Measurements from ENCODE around the gene TSSK3. TPM values are rescaled to one million over a fixed set of nuclear protein-coding genes. Genes with fewer than 3 reads are reported as not detected.

Gene TSSK3
- total RNA-seq, 1 donor from 2014 or later = 0.41 TPM

GRCh38 chr1:32358435-32358834 lies 3.9 kb upstream of the TSSK3 start:
- FAIRE-seq (no peak), DNase-seq (ENCODE audit: low spot score in 2 of 2) (no peak)

GRCh38 chr1:32361308-32361673 lies 1.0 kb upstream of the TSSK3 start:
- DNase-seq (ENCODE audit: low spot score in 2 of 2) = peak in 1 of 2 donors; percentile 56
- FAIRE-seq = no peak

GRCh38 chr1:32361674-32362473 lies 465 bp upstream of the TSSK3 start:
- DNase-seq (ENCODE audit: low spot score in 2 of 2) (peak; percentile 79 to 80), FAIRE-seq (no peak)

GRCh38 chr1:32363713-32364112 lies 1.4 kb downstream of the TSSK3 start:
- DNase-seq (ENCODE audit: low spot score in 2 of 2) = no peak
- no peak for FAIRE-seq

- DNase-seq (ENCODE audit: low spot score in 2 of 2) (no peak), FAIRE-seq (no peak)
Observed at GRCh38 chr1:32364836-32365235, 2.5 kb downstream of the TSSK3 start.

- FAIRE-seq (no peak), DNase-seq (ENCODE audit: low spot score in 2 of 2) (no peak)
Observed at GRCh38 chr1:32365445-32365844, 3.1 kb downstream of the TSSK3 start.

GRCh38 chr1:32367912-32368635 lies 5.7 kb downstream of the TSSK3 start:
- DNase-seq (ENCODE audit: low spot score in 2 of 2) (no peak), FAIRE-seq (no peak)

GRCh38 chr1:32372149-32372756 lies 9.9 kb downstream of the TSSK3 start:
- DNase-seq (ENCODE audit: low spot score in 2 of 2) = no peak
- FAIRE-seq = no peak

GRCh38 chr1:32373996-32374592 lies 11.8 kb downstream of the TSSK3 start:
- FAIRE-seq (no peak), DNase-seq (ENCODE audit: low spot score in 2 of 2) (no peak)

- no peak for FAIRE-seq
- DNase-seq (ENCODE audit: low spot score in 2 of 2) = no peak
Observed at GRCh38 chr1:32376199-32376598, 13.9 kb downstream of the TSSK3 start.

- FAIRE-seq = no peak
- DNase-seq (ENCODE audit: low spot score in 2 of 2) = no peak
Observed at GRCh38 chr1:32377541-32378220, 15.3 kb downstream of the TSSK3 start.

GRCh38 chr1:32380057-32380456 lies 17.7 kb downstream of the TSSK3 start:
- FAIRE-seq (no peak), DNase-seq (ENCODE audit: low spot score in 2 of 2) (no peak)

- no peak for FAIRE-seq
- no peak for DNase-seq (ENCODE audit: low spot score in 2 of 2)
Observed at GRCh38 chr1:32386676-32387392, 24.5 kb downstream of the TSSK3 start.

- FAIRE-seq (no peak), DNase-seq (ENCODE audit: low spot score in 2 of 2) (no peak)
Observed at GRCh38 chr1:32388641-32389040, 26.3 kb downstream of the TSSK3 start.

GRCh38 chr1:32390904-32391870 lies 28.8 kb downstream of the TSSK3 start:
- no peak for FAIRE-seq
- DNase-seq (ENCODE audit: low spot score in 2 of 2) = no peak

GRCh38 chr1:32392325-32392724 lies 30.0 kb downstream of the TSSK3 start:
- no peak for DNase-seq (ENCODE audit: low spot score in 2 of 2)
- no peak for FAIRE-seq

GRCh38 chr1:32393136-32393535 lies 30.8 kb downstream of the TSSK3 start:
- FAIRE-seq = no peak
- DNase-seq (ENCODE audit: low spot score in 2 of 2) = no peak

- DNase-seq (ENCODE audit: low spot score in 2 of 2) (no peak), FAIRE-seq (no peak)
Observed at GRCh38 chr1:32393832-32394140, 31.4 kb downstream of the TSSK3 start.
